Suprapubic skin (tissue), 4 donors: ENCODE results near the gene RAPGEF4. TPM values are rescaled to one million over a fixed set of nuclear protein-coding genes. Genes with fewer than 3 reads are reported as not detected.
"Not testable (repeated sequence)": the region's sequence is repeated elsewhere in the genome, so short reads cannot be mapped to it uniquely, and the experiment has no call there.

Source experiments
- DNase-seq, 2 donors: peaks; one replicate each; pipeline ENCODE4 v3.0.0-alpha.2; 2019; ENCODE audit warnings: low spot score in 2 of 2
- H3K27ac ChIP-seq: fragments of 200-600 bp; sonication (generic); one replicate; pipeline ENCODE4 v1.5.1; 2019
- H3K27me3 ChIP-seq: fragments of 200-600 bp; sonication (generic); one replicate; pipeline ENCODE4 v1.5.1; 2019
- H3K36me3 ChIP-seq: fragments of 200-600 bp; sonication (generic); one replicate; pipeline ENCODE4 v1.5.1; 2019
- H3K4me1 ChIP-seq: fragments of 200-600 bp; sonication (generic); one replicate; pipeline ENCODE4 v1.5.1; 2019
- H3K4me3 ChIP-seq: fragments of 200-600 bp; sonication (generic); one replicate; pipeline ENCODE4 v1.5.1; 2019; ENCODE audit warnings: mild to moderate bottlenecking
- H3K9me3 ChIP-seq: fragments of 200-600 bp; sonication (generic); one replicate; pipeline ENCODE4 v1.5.1; 2019
- EP300 ChIP-seq: sonication (generic); formaldehyde crosslinking; IDR thresholded peaks from one replicate; pipeline ENCODE4 v1.6.1; 2017; ENCODE audit warnings: antibody characterized with exemption
- POLR2A ChIP-seq, 2 donors: fragments of 450-650 bp; IDR thresholded peaks; one replicate each; pipeline ENCODE4 v1.6.1; 2017; ENCODE audit warnings: antibody characterized with exemption in 2 of 2, mild to moderate bottlenecking in 2 of 2, moderate library complexity in 2 of 2
- POLR2AphosphoS5 ChIP-seq, 3 donors: sonication (generic); formaldehyde crosslinking; IDR thresholded peaks; one replicate each; pipeline ENCODE4 v1.6.1; 2017; ENCODE audit warnings: antibody characterized with exemption in 3 of 3
- WGBS: methylation state at CpG from one replicate; pipeline ENCODE4 v1.1.5; 2018; 5-methylcytosine and 5-hydroxymethylcytosine counted together
- total RNA-seq, 4 donors: library from RNA; depleted of rRNA; stranded (reverse); fragments of >200 nt; gene quantifications; one replicate each; pipeline ENCODE4 v1.1.0, GENCODE V29; 2016
- TF ChIP-seq, protein P1 (sequence below), 2 donors: fragments of 200-600 bp in 1 of 2; fragments of 450-650 bp in 1 of 2; sonication (generic) in 1 of 2; IDR thresholded peaks; one replicate each; pipeline ENCODE4 v1.5.1; 2016 to 2019; ENCODE audit warnings: antibody characterized with exemption in 2 of 2, mild to moderate bottlenecking in 1 of 2, moderate library complexity in 1 of 2

The RAPGEF4 gene
- total RNA-seq, 4 donors from 2014 or later = 19.9 to 49.5 (median 27.5) TPM

- Histone ChIP-seq H3K36me3 (no peaks in the 10 kb centered on the region), H3K27me3 (no peaks in the 10 kb centered on the region), H3K4me3 (no peak overlapping the region), H3K27ac (peak overlapping the region; percentile 23), H3K4me1 (peaks cover 45% of the 10 kb centered on the region), H3K9me3 (no peaks in the 10 kb centered on the region)
- DNase-seq = no peak
- TF ChIP-seq POLR2A (IDR thresholded peaks at IDR 0.05) (no peak), EP300 (no peak), POLR2AphosphoS5 (IDR thresholded peaks at IDR 0.05) (no peak)
- TF ChIP-seq, protein P1, sequence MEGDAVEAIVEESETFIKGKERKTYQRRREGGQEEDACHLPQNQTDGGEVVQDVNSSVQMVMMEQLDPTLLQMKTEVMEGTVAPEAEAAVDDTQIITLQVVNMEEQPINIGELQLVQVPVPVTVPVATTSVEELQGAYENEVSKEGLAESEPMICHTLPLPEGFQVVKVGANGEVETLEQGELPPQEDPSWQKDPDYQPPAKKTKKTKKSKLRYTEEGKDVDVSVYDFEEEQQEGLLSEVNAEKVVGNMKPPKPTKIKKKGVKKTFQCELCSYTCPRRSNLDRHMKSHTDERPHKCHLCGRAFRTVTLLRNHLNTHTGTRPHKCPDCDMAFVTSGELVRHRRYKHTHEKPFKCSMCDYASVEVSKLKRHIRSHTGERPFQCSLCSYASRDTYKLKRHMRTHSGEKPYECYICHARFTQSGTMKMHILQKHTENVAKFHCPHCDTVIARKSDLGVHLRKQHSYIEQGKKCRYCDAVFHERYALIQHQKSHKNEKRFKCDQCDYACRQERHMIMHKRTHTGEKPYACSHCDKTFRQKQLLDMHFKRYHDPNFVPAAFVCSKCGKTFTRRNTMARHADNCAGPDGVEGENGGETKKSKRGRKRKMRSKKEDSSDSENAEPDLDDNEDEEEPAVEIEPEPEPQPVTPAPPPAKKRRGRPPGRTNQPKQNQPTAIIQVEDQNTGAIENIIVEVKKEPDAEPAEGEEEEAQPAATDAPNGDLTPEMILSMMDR (IDR thresholded peaks at IDR 0.05) = no peak
- WGBS = 49% methylated on average over 11 of the region's 11 CpGs
These were observed 354.7 kb downstream of the RAPGEF4 start for GRCh38 chr2:173090276-173090877.

- Histone ChIP-seq H3K4me1 (peaks cover 44% of the 10 kb centered on the region), H3K9me3 (no peaks in the 10 kb centered on the region), H3K4me3 (no peak overlapping the region), H3K27ac (peak overlapping the region; percentile 23), H3K36me3 (no peaks in the 10 kb centered on the region), H3K27me3 (no peaks in the 10 kb centered on the region)
- WGBS = 76% methylated on average over 10 of the region's 10 CpGs
- no peak for DNase-seq
- TF ChIP-seq, protein P1 (IDR thresholded peaks at IDR 0.05) = no peak
- TF ChIP-seq EP300 (no peak), POLR2AphosphoS5 (IDR thresholded peaks at IDR 0.05) (no peak), POLR2A (IDR thresholded peaks at IDR 0.05) (no peak)
These were observed 355.5 kb downstream of the RAPGEF4 start for GRCh38 chr2:173090973-173091660.

DNA sequence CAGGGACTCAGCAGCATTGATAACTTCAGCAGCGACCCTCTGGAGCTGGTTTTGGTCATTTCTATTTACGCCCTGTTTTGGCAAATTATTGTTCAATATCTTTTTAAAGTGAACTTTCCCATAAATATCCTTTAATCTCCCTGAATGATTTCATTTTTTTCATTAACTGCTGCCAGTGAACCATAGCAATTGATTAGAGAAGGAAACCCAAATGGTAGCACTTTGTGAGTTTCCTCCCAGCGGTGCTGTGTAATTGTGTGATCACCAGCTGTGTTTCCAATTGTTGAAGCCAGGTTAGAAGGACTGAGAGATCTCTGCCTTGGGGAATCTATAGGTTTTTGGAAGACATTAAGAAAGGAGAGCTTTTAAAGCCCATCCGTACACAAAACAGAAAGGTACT, 356.3 kb downstream of the RAPGEF4 start:
- Histone ChIP-seq H3K4me1 (peaks cover 37% of the 10 kb centered on the region), H3K27ac (no peak overlapping the region), H3K4me3 (no peak overlapping the region), H3K36me3 (peaks cover 4% of the 10 kb centered on the region), H3K27me3 (no peaks in the 10 kb centered on the region), H3K9me3 (no peaks in the 10 kb centered on the region)
- DNase-seq = no peak
- 94% methylated on average over 4 of the region's 4 CpGs for WGBS
- TF ChIP-seq, protein P1 (IDR thresholded peaks at IDR 0.05) = no peak
- TF ChIP-seq POLR2A (IDR thresholded peaks at IDR 0.05) (no peak), POLR2AphosphoS5 (IDR thresholded peaks at IDR 0.05) (no peak), EP300 (no peak)

GRCh38 chr2:173092844-173093402, 357.3 kb downstream of the RAPGEF4 start:
- WGBS = 71% methylated on average over 3 of the region's 3 CpGs
- Histone ChIP-seq H3K4me1 (peaks cover 32% of the 10 kb centered on the region), H3K27me3 (no peaks in the 10 kb centered on the region), H3K9me3 (no peaks in the 10 kb centered on the region), H3K27ac (no peak overlapping the region), H3K4me3 (no peak overlapping the region), H3K36me3 (peaks cover 6% of the 10 kb centered on the region)
- DNase-seq = no peak
- no peak for TF ChIP-seq POLR2AphosphoS5 (IDR thresholded peaks at IDR 0.05)
- no peak for TF ChIP-seq POLR2A (IDR thresholded peaks at IDR 0.05)
- TF ChIP-seq EP300 = no peak

GRCh38 chr2:173093617-173094016, 358.0 kb downstream of the RAPGEF4 start:
- not testable (repeated sequence) for H3K27ac ChIP-seq, H3K27me3 ChIP-seq, H3K36me3 ChIP-seq, DNase-seq, H3K4me3 ChIP-seq, H3K9me3 ChIP-seq
- WGBS = 83% methylated on average over 2 of the region's 2 CpGs
- peaks cover 26% of the 10 kb centered on the region for H3K4me1 ChIP-seq

DNA sequence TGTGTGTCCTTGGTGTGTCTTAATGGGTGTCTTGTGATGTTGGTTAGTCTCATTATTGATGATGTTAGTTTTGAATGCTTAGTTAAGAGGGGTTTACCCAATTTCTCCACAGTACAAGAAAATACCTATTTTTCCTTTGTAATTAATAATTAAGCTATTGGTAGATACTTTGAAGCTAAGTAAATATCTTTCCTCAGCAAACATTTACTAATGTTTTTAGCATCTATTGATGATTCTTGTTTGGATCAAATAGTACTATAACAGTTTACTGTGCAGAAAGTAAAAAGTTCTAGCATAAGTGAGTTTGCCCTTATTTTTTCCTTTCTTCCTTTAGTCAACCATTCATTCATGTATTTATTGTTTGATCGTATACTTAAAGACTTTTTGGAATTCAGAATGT, 359.1 kb downstream of the RAPGEF4 start:
- Histone ChIP-seq H3K36me3 (peaks cover 6% of the 10 kb centered on the region), H3K9me3 (no peaks in the 10 kb centered on the region), H3K27ac (no peak overlapping the region), H3K4me3 (no peak overlapping the region), H3K27me3 (no peaks in the 10 kb centered on the region), H3K4me1 (peaks cover 20% of the 10 kb centered on the region)
- 80% methylated on average over 1 of the region's 1 CpG for WGBS
- no peak for DNase-seq
- TF ChIP-seq EP300 = no peak
- no peak for TF ChIP-seq POLR2AphosphoS5 (IDR thresholded peaks at IDR 0.05)
- no peak for TF ChIP-seq POLR2A (IDR thresholded peaks at IDR 0.05)
- TF ChIP-seq, protein P1 (IDR thresholded peaks at IDR 0.05) = no peak
